ENCODE data around the gene HACD2.

HACD2 gene

GRCh38 chr3:123483146-123483545 is 101.7 kb downstream of the HACD2 start:
- H3K9me3 ChIP-seq (ENCODE audit: insufficient read depth, low read length) = no peaks in the 10 kb centered on the region
- H3K9me2 ChIP-seq (replicated peaks; ENCODE audit: insufficient read depth, low read length) = no peaks in the 10 kb centered on the region
- no peak overlapping the region for H3K4me2 ChIP-seq (ENCODE audit: low read depth, low read length, poor library complexity, severe bottlenecking)
- H3K79me2 ChIP-seq (ENCODE audit: insufficient read depth, low read length) = no peaks in the 10 kb centered on the region
- H3K4me3 ChIP-seq (ENCODE audit: insufficient read depth, low read length, poor library complexity, severe bottlenecking) = no peak overlapping the region
- no peaks in the 10 kb centered on the region for H3F3A ChIP-seq (ENCODE audit: insufficient read depth)
- H2AFZ ChIP-seq (ENCODE audit: low read depth, low read length, severe bottlenecking) = no peak overlapping the region
- H3K36me3 ChIP-seq (ENCODE audit: low read length) = no peaks in the 10 kb centered on the region
- H3K27me3 ChIP-seq (ENCODE audit: low read length) = no peaks in the 10 kb centered on the region
- H4K20me1 ChIP-seq (ENCODE audit: low read depth, low read length) = no peaks in the 10 kb centered on the region
- TF ChIP-seq EZH2phosphoT487 (conservative IDR thresholded peaks at IDR 0.05; ENCODE audit: low read length) = no peak
- TF ChIP-seq, protein P1, sequence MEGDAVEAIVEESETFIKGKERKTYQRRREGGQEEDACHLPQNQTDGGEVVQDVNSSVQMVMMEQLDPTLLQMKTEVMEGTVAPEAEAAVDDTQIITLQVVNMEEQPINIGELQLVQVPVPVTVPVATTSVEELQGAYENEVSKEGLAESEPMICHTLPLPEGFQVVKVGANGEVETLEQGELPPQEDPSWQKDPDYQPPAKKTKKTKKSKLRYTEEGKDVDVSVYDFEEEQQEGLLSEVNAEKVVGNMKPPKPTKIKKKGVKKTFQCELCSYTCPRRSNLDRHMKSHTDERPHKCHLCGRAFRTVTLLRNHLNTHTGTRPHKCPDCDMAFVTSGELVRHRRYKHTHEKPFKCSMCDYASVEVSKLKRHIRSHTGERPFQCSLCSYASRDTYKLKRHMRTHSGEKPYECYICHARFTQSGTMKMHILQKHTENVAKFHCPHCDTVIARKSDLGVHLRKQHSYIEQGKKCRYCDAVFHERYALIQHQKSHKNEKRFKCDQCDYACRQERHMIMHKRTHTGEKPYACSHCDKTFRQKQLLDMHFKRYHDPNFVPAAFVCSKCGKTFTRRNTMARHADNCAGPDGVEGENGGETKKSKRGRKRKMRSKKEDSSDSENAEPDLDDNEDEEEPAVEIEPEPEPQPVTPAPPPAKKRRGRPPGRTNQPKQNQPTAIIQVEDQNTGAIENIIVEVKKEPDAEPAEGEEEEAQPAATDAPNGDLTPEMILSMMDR (IDR thresholded peaks at IDR 0.05; ENCODE audit: insufficient read depth, low read length, poor library complexity, severe bottlenecking) = no peak
- no peak overlapping the region for H3K27ac ChIP-seq (ENCODE audit: low read depth, low read length)
- H3K9ac ChIP-seq (ENCODE audit: low read length) = no peak overlapping the region

DNA sequence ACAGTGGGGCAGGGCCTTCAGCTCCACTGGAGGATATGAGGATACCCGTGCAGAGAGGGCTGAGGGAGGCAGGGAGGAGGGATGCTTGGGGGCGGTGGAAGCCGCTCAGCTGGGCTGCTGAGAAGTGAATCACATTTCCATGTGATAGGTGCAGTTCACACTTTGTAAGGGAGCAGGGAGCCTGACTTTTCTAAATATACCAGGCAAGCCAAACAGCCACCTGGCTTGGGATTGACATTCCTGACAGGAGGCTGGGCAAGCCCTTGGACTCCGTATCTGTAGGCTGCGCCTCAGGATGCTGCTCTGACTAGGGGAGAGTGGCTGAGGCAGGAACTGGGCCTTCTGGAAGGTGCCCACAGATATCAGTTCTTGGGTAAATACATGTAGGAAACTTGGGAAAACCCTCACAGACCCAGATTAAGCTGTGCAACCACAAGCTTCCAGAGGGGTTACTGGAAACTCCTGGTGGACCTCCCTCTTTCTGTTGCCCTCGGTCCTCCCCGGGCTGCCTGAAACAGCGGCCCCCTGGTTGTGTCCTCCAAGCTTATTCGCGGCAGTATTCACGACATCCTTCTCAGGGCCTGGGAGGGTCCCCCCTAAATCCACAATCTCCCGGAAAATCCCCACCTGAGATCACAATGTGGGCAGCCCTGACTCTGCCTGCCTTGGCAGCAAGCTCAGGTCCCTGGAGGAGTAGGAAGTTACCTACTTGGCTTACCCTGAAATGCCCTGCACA is 103.0 kb downstream of the HACD2 start:
- no peak overlapping the region for H3K27ac ChIP-seq (ENCODE audit: low read depth, low read length)
- no peak overlapping the region for H2AFZ ChIP-seq (ENCODE audit: low read depth, low read length, severe bottlenecking)
- no peaks in the 10 kb centered on the region for H3K36me3 ChIP-seq (ENCODE audit: low read length)
- no peaks in the 10 kb centered on the region for H3K9me3 ChIP-seq (ENCODE audit: insufficient read depth, low read length)
- H3F3A ChIP-seq (ENCODE audit: insufficient read depth) = no peaks in the 10 kb centered on the region
- no peak overlapping the region for H3K4me2 ChIP-seq (ENCODE audit: low read depth, low read length, poor library complexity, severe bottlenecking)
- no peaks in the 10 kb centered on the region for H3K9me2 ChIP-seq (replicated peaks; ENCODE audit: insufficient read depth, low read length)
- H3K79me2 ChIP-seq (ENCODE audit: insufficient read depth, low read length) = no peaks in the 10 kb centered on the region
- no peak overlapping the region for H3K4me3 ChIP-seq (ENCODE audit: insufficient read depth, low read length, poor library complexity, severe bottlenecking)
- H3K27me3 ChIP-seq (ENCODE audit: low read length) = no peaks in the 10 kb centered on the region
- TF ChIP-seq, protein P1 (IDR thresholded peaks at IDR 0.05; ENCODE audit: insufficient read depth, low read length, poor library complexity, severe bottlenecking) = no peak
- TF ChIP-seq EZH2phosphoT487 (conservative IDR thresholded peaks at IDR 0.05; ENCODE audit: low read length) = no peak
- H4K20me1 ChIP-seq (ENCODE audit: low read depth, low read length) = no peaks in the 10 kb centered on the region
- H3K9ac ChIP-seq (ENCODE audit: low read length) = no peak overlapping the region

- Histone ChIP-seq H3K4me3 (ENCODE audit: insufficient read depth, low read length, poor library complexity, severe bottlenecking) (no peak overlapping the region), H3K9ac (ENCODE audit: low read length) (no peak overlapping the region), H4K20me1 (ENCODE audit: low read depth, low read length) (no peaks in the 10 kb centered on the region), H3K79me2 (ENCODE audit: insufficient read depth, low read length) (no peaks in the 10 kb centered on the region), H3F3A (ENCODE audit: insufficient read depth) (no peaks in the 10 kb centered on the region), H3K9me3 (ENCODE audit: insufficient read depth, low read length) (no peaks in the 10 kb centered on the region), H3K36me3 (ENCODE audit: low read length) (no peaks in the 10 kb centered on the region), H2AFZ (ENCODE audit: low read depth, low read length, severe bottlenecking) (no peak overlapping the region), H3K9me2 (replicated peaks; ENCODE audit: insufficient read depth, low read length) (no peaks in the 10 kb centered on the region), H3K27me3 (ENCODE audit: low read length) (no peaks in the 10 kb centered on the region), H3K27ac (ENCODE audit: low read depth, low read length) (no peak overlapping the region), H3K4me2 (ENCODE audit: low read depth, low read length, poor library complexity, severe bottlenecking) (no peak overlapping the region)
- TF ChIP-seq, protein P1 (IDR thresholded peaks at IDR 0.05; ENCODE audit: insufficient read depth, low read length, poor library complexity, severe bottlenecking) = no peak
- no peak for TF ChIP-seq EZH2phosphoT487 (conservative IDR thresholded peaks at IDR 0.05; ENCODE audit: low read length)
Measured at GRCh38 chr3:123481071-123481470, 103.8 kb downstream of the HACD2 start.

Data from SU-DHL-6 (cell line).